ENCODE measurements around the gene CACNG7. TPM values are rescaled to one million over a fixed set of nuclear protein-coding genes. Genes with fewer than 3 reads are reported as not detected.

CACNG7 gene
- total and polyA plus RNA-seq, 4 donors, result not detected

- TF ChIP-seq CTCF (IDR thresholded peaks at IDR 0.05; ENCODE audit: control extremely low read depth, extremely low read depth), result no peak
- H3K9me3 ChIP-seq (ENCODE audit: control insufficient read depth in 4 of 4, insufficient read depth in 3 of 4, low read length in 3 of 4), result peaks cover 0 to 20% (median 0%) of the 10 kb centered on the region in 4 donors
- H3K9ac ChIP-seq (ENCODE audit: insufficient read depth in 1 of 2, low read length in 2 of 2), result no peak overlapping the region
- H3K4me1 ChIP-seq (ENCODE audit: control insufficient read depth in 5 of 5, insufficient read depth in 5 of 5, low read length in 5 of 5), result peaks cover 0 to 22% (median 3%) of the 10 kb centered on the region in 5 donors
- H3K27ac ChIP-seq (ENCODE audit: low read depth in 1 of 2, low read length in 1 of 2), result peak overlapping the region in 1 of 2 donors; percentile 18
- H3K36me3 ChIP-seq (ENCODE audit: control insufficient read depth in 4 of 4, insufficient read depth in 4 of 4, low read length in 4 of 4), result no peaks in the 10 kb centered on the region
- 69 to 79% methylated on average over 9 to 13 of the region's 13 CpGs for WGBS, 2 donors
- no peak overlapping the region for H3K4me3 ChIP-seq
- H3K27me3 ChIP-seq (ENCODE audit: control insufficient read depth in 3 of 3, insufficient read depth in 3 of 3, low read length in 2 of 3), result peaks cover 0 to 71% (median 54%) of the 10 kb centered on the region in 3 donors
- DNase-seq (no peak), ATAC-seq (ENCODE audit: insufficient read depth, low FRiP score) (no peak)
Measured at GRCh38 chr19:53981376-53981951, 72.4 kb downstream of the CACNG7 start.

GRCh38 chr19:53982001-53982451, 72.9 kb downstream of the CACNG7 start:
- Histone ChIP-seq H3K27me3 (ENCODE audit: control insufficient read depth in 3 of 3, insufficient read depth in 3 of 3, low read length in 2 of 3) (peaks cover 0 to 69% (median 53%) of the 10 kb centered on the region in 3 donors), H3K36me3 (ENCODE audit: control insufficient read depth in 4 of 4, insufficient read depth in 4 of 4, low read length in 4 of 4) (no peaks in the 10 kb centered on the region), H3K4me1 (ENCODE audit: control insufficient read depth in 5 of 5, insufficient read depth in 5 of 5, low read length in 5 of 5) (peaks cover 0 to 22% (median 3%) of the 10 kb centered on the region in 5 donors), H3K4me3 (no peak overlapping the region), H3K9me3 (ENCODE audit: control insufficient read depth in 4 of 4, insufficient read depth in 3 of 4, low read length in 3 of 4) (peaks cover 0 to 20% (median 0%) of the 10 kb centered on the region in 4 donors), H3K9ac (ENCODE audit: insufficient read depth in 1 of 2, low read length in 2 of 2) (no peak overlapping the region), H3K27ac (ENCODE audit: low read depth in 1 of 2, low read length in 1 of 2) (no peak overlapping the region)
- WGBS, 2 donors, result 3 to 9% methylated on average over 50 to 62 of the region's 62 CpGs
- DNase-seq, result peak in 2 of 3 donors; percentile 21 to 55
- ATAC-seq (ENCODE audit: insufficient read depth, low FRiP score), result no peak
- no peak for TF ChIP-seq CTCF (IDR thresholded peaks at IDR 0.05; ENCODE audit: control extremely low read depth, extremely low read depth)

- Histone ChIP-seq H3K27ac (ENCODE audit: low read depth in 1 of 2, low read length in 1 of 2) (no peak overlapping the region), H3K9ac (ENCODE audit: insufficient read depth in 1 of 2, low read length in 2 of 2) (no peak overlapping the region), H3K36me3 (ENCODE audit: control insufficient read depth in 4 of 4, insufficient read depth in 4 of 4, low read length in 4 of 4) (no peaks in the 10 kb centered on the region), H3K4me3 (no peak overlapping the region), H3K9me3 (ENCODE audit: control insufficient read depth in 4 of 4, insufficient read depth in 3 of 4, low read length in 3 of 4) (peaks cover 0 to 20% (median 0%) of the 10 kb centered on the region in 4 donors), H3K27me3 (ENCODE audit: control insufficient read depth in 3 of 3, insufficient read depth in 3 of 3, low read length in 2 of 3) (peaks cover 0 to 72% (median 48%) of the 10 kb centered on the region in 3 donors), H3K4me1 (ENCODE audit: control insufficient read depth in 5 of 5, insufficient read depth in 5 of 5, low read length in 5 of 5) (peaks cover 0 to 22% (median 2%) of the 10 kb centered on the region in 5 donors)
- no peak for TF ChIP-seq CTCF (IDR thresholded peaks at IDR 0.05; ENCODE audit: control extremely low read depth, extremely low read depth)
- no peak for ATAC-seq (ENCODE audit: insufficient read depth, low FRiP score)
- 2% methylated on average over 9 to 59 of the region's 61 CpGs for WGBS, 2 donors
- peak; percentile 15 to 40 (median 26) for DNase-seq
Measured at GRCh38 chr19:53982611-53983010, 73.5 kb downstream of the CACNG7 start.

Data from lung (tissue), 12 donors.